IPS-20b (cell line): ENCODE measurements around the gene MESD.

ENCODE experiments used
- H3K27ac ChIP-seq: one replicate; pipeline ENCODE4 v1.5.1; 2013; ENCODE audit warnings: low read length
- H3K27me3 ChIP-seq: 2 replicates; pipeline ENCODE4 v1.6.1; 2013; ENCODE audit warnings: mild to moderate bottlenecking, low read length, inconsistent platforms; ENCODE audit not compliant: insufficient read depth
- H3K36me3 ChIP-seq: 2 replicates; pipeline ENCODE4 v1.6.1; 2013; ENCODE audit warnings: low read depth, mild to moderate bottlenecking, inconsistent platforms, low read length, moderate library complexity; ENCODE audit not compliant: insufficient read depth
- H3K4me1 ChIP-seq: 2 replicates; pipeline ENCODE4 v1.6.1; 2013; ENCODE audit warnings: mild to moderate bottlenecking, control low read depth, inconsistent platforms, low read length, moderate library complexity; ENCODE audit not compliant: insufficient read depth
- H3K4me3 ChIP-seq: 2 replicates; pipeline ENCODE4 v1.5.1; 2013; ENCODE audit warnings: mild to moderate bottlenecking, low read length, inconsistent platforms
- H3K9ac ChIP-seq: 2 replicates; pipeline ENCODE4 v1.6.1; 2013; ENCODE audit warnings: low read depth, mild to moderate bottlenecking, inconsistent platforms, low read length, moderate library complexity
- H3K9me3 ChIP-seq: 2 replicates; pipeline ENCODE4 v1.6.1; 2013; ENCODE audit warnings: mild to moderate bottlenecking, low read depth, low read length, inconsistent platforms; ENCODE audit not compliant: insufficient read depth

Gene MESD

GRCh38 chr15:81000144-81000623, 10.6 kb upstream of the MESD start:
- peaks cover 27% of the 10 kb centered on the region for H3K27me3 ChIP-seq
- 0 out of 2 replicates have a peak, but pooled peaks cover 6% of the 10 kb centered on the region for H3K36me3 ChIP-seq
- peak overlapping the region; percentile 68 for H3K4me3 ChIP-seq
- no peak overlapping the region for H3K27ac ChIP-seq
- no peaks in the 10 kb centered on the region for H3K9me3 ChIP-seq
- H3K9ac ChIP-seq = peak overlapping the region; percentile 71; the same call in 1 of the 2 replicates
- H3K4me1 ChIP-seq = peaks cover 6% of the 10 kb centered on the region; the same call in 1 of the 2 replicates

- H3K4me3 ChIP-seq = peak overlapping the region; percentile 68
- no peaks in the 10 kb centered on the region for H3K9me3 ChIP-seq
- 0 out of 2 replicates have a peak, but pooled peaks cover 6% of the 10 kb centered on the region for H3K36me3 ChIP-seq
- peak overlapping the region; percentile 71; the same call in 1 of the 2 replicates for H3K9ac ChIP-seq
- H3K27me3 ChIP-seq = peaks cover 27% of the 10 kb centered on the region
- H3K4me1 ChIP-seq = peaks cover 6% of the 10 kb centered on the region; the same call in 1 of the 2 replicates
- no peak overlapping the region for H3K27ac ChIP-seq
Observed at GRCh38 chr15:80999623-81000036, 10.0 kb upstream of the MESD start.

- Histone ChIP-seq H3K36me3 (no peaks in the 10 kb centered on the region), H3K27ac (no peak overlapping the region), H3K27me3 (peaks cover 27% of the 10 kb centered on the region), H3K4me1 (peaks cover 6% of the 10 kb centered on the region; the same call in 1 of the 2 replicates), H3K9ac (no peak overlapping the region), H3K9me3 (no peaks in the 10 kb centered on the region), H3K4me3 (no peak overlapping the region)
Observed at GRCh38 chr15:80998251-80998650, 8.6 kb upstream of the MESD start.

GRCh38 chr15:80997692-80998091, 8.1 kb upstream of the MESD start:
- Histone ChIP-seq H3K9me3 (no peaks in the 10 kb centered on the region), H3K4me3 (no peak overlapping the region), H3K27me3 (peaks cover 22% of the 10 kb centered on the region), H3K36me3 (no peaks in the 10 kb centered on the region), H3K9ac (no peak overlapping the region), H3K27ac (no peak overlapping the region), H3K4me1 (peaks cover 6% of the 10 kb centered on the region; the same call in 1 of the 2 replicates)

- Histone ChIP-seq H3K36me3 (no peaks in the 10 kb centered on the region), H3K27ac (no peak overlapping the region), H3K4me1 (peaks cover 6% of the 10 kb centered on the region; the same call in 1 of the 2 replicates), H3K9me3 (no peaks in the 10 kb centered on the region), H3K4me3 (no peak overlapping the region), H3K9ac (no peak overlapping the region), H3K27me3 (peaks cover 13% of the 10 kb centered on the region; the same call in 1 of the 2 replicates)
Observed at GRCh38 chr15:80996247-80996646, 6.6 kb upstream of the MESD start.

- no peaks in the 10 kb centered on the region for H3K9me3 ChIP-seq
Observed at GRCh38 chr15:80992441-80992840, 2.8 kb upstream of the MESD start.

GRCh38 chr15:80992006-80992405, 2.4 kb upstream of the MESD start:
- Histone ChIP-seq H3K27ac (no peak overlapping the region), H3K36me3 (no peaks in the 10 kb centered on the region), H3K9me3 (no peaks in the 10 kb centered on the region)

More at GRCh38 chr15:80992441-80992840, 2.8 kb upstream of the MESD start:
- H3K4me3 ChIP-seq = no peak overlapping the region
- no peaks in the 10 kb centered on the region for H3K27me3 ChIP-seq
- H3K9ac ChIP-seq = no peak overlapping the region
- peaks cover 10% of the 10 kb centered on the region for H3K4me1 ChIP-seq
- no peaks in the 10 kb centered on the region for H3K36me3 ChIP-seq
- no peak overlapping the region for H3K27ac ChIP-seq

GRCh38 chr15:80991421-80991820, 1.8 kb upstream of the MESD start:
- H3K27ac ChIP-seq = no peak overlapping the region
- H3K9me3 ChIP-seq = no peaks in the 10 kb centered on the region
- no peak overlapping the region for H3K4me3 ChIP-seq
- no peaks in the 10 kb centered on the region for H3K27me3 ChIP-seq
- H3K36me3 ChIP-seq = no peaks in the 10 kb centered on the region
- H3K9ac ChIP-seq = no peak overlapping the region
- H3K4me1 ChIP-seq = peaks cover 16% of the 10 kb centered on the region

More at GRCh38 chr15:80992006-80992405, 2.4 kb upstream of the MESD start:
- H3K4me3 ChIP-seq = no peak overlapping the region
- no peaks in the 10 kb centered on the region for H3K27me3 ChIP-seq
- no peak overlapping the region for H3K9ac ChIP-seq
- H3K4me1 ChIP-seq = peaks cover 12% of the 10 kb centered on the region

GRCh38 chr15:80990955-80991354, 1.3 kb upstream of the MESD start:
- Histone ChIP-seq H3K9me3 (no peaks in the 10 kb centered on the region), H3K4me1 (peaks cover 16% of the 10 kb centered on the region), H3K4me3 (no peak overlapping the region), H3K27ac (no peak overlapping the region), H3K9ac (no peak overlapping the region), H3K27me3 (no peaks in the 10 kb centered on the region), H3K36me3 (no peaks in the 10 kb centered on the region)

- Histone ChIP-seq H3K27ac (peak overlapping the region; percentile 81), H3K4me3 (peak overlapping the region; percentile 98), H3K9me3 (no peaks in the 10 kb centered on the region), H3K27me3 (no peaks in the 10 kb centered on the region), H3K4me1 (peaks cover 20% of the 10 kb centered on the region), H3K9ac (peak overlapping the region; percentile 86), H3K36me3 (no peaks in the 10 kb centered on the region)
Observed at GRCh38 chr15:80989081-80989517, 520 bp downstream of the MESD start.

- no peaks in the 10 kb centered on the region for H3K27me3 ChIP-seq
- no peak overlapping the region for H3K27ac ChIP-seq
- peak overlapping the region; percentile 86 for H3K9ac ChIP-seq
- H3K9me3 ChIP-seq = no peaks in the 10 kb centered on the region
- H3K4me3 ChIP-seq = peak overlapping the region; percentile 98
- no peaks in the 10 kb centered on the region for H3K36me3 ChIP-seq
- H3K4me1 ChIP-seq = peaks cover 20% of the 10 kb centered on the region
Observed at GRCh38 chr15:80988148-80988796, 1.3 kb downstream of the MESD start.

GRCh38 chr15:80986487-80986886, 3.1 kb downstream of the MESD start:
- Histone ChIP-seq H3K4me3 (peak overlapping the region; percentile 1; the same call in 1 of the 2 replicates), H3K36me3 (peaks cover 9% of the 10 kb centered on the region; the same call in 1 of the 2 replicates), H3K9ac (no peak overlapping the region), H3K4me1 (peaks cover 20% of the 10 kb centered on the region), H3K27ac (no peak overlapping the region), H3K27me3 (no peaks in the 10 kb centered on the region), H3K9me3 (no peaks in the 10 kb centered on the region)
